ENCODE measurements around the gene PARD3B.

The PARD3B gene

GRCh38 chr2:205190528-205190927, 645.3 kb downstream of the PARD3B start:
- no peak for DNase-seq (ENCODE audit: low spot score)
- in situ Hi-C loops (cut with MboI; ENCODE audit: low sequenced_read_pairs, unreplicated experiment): no loop called here
- TF ChIP-seq, protein P1, sequence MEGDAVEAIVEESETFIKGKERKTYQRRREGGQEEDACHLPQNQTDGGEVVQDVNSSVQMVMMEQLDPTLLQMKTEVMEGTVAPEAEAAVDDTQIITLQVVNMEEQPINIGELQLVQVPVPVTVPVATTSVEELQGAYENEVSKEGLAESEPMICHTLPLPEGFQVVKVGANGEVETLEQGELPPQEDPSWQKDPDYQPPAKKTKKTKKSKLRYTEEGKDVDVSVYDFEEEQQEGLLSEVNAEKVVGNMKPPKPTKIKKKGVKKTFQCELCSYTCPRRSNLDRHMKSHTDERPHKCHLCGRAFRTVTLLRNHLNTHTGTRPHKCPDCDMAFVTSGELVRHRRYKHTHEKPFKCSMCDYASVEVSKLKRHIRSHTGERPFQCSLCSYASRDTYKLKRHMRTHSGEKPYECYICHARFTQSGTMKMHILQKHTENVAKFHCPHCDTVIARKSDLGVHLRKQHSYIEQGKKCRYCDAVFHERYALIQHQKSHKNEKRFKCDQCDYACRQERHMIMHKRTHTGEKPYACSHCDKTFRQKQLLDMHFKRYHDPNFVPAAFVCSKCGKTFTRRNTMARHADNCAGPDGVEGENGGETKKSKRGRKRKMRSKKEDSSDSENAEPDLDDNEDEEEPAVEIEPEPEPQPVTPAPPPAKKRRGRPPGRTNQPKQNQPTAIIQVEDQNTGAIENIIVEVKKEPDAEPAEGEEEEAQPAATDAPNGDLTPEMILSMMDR (IDR thresholded peaks at IDR 0.05; ENCODE audit: borderline replicate concordance, control extremely low read depth, extremely low read depth, insufficient read depth, missing control alignments): no peak

DNA sequence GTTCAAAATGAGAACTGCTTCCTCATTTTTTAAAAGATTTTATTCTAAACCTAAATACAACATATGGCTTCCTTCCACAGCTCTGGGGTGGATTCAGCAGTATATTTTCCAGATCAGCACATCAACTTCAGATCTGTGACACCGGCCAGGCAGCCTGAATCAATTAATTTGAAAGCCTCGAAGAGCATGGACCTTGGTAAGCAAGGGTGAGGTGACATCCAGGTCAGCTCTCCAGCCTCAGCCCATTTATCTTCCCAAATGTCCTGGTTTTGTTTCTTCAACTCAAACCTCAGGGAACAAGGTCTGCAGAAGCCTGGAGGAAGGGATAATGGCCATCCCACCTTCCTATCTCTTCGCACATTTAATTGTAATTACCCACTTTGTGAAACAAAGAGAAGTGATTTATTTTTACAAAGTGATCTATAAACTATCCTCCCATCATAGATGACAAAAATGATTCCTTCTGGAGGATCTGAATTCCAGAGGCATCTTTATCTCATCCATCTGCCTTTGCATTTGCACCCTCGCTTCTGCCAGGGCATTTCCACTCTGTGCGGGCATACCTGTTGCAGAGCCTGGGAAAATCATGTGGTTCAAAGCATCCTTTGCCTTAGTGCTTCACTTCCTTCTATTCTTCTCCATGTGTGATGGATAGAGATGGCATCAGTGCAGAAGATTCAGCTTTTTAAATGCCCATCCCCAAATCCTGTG, 648.0 kb downstream of the PARD3B start:
- no peak for DNase-seq (ENCODE audit: low spot score)
- in situ Hi-C loops (cut with MboI; ENCODE audit: low sequenced_read_pairs, unreplicated experiment): no loop called here
- TF ChIP-seq, protein P1 (IDR thresholded peaks at IDR 0.05; ENCODE audit: borderline replicate concordance, control extremely low read depth, extremely low read depth, insufficient read depth, missing control alignments): no peak

GRCh38 chr2:205193836-205194228, 648.6 kb downstream of the PARD3B start:
- TF ChIP-seq, protein P1 (IDR thresholded peaks at IDR 0.05; ENCODE audit: borderline replicate concordance, control extremely low read depth, extremely low read depth, insufficient read depth, missing control alignments): no peak
- in situ Hi-C loops (cut with MboI; ENCODE audit: low sequenced_read_pairs, unreplicated experiment): no loop called here
- DNase-seq (ENCODE audit: low spot score): no peak

DNA sequence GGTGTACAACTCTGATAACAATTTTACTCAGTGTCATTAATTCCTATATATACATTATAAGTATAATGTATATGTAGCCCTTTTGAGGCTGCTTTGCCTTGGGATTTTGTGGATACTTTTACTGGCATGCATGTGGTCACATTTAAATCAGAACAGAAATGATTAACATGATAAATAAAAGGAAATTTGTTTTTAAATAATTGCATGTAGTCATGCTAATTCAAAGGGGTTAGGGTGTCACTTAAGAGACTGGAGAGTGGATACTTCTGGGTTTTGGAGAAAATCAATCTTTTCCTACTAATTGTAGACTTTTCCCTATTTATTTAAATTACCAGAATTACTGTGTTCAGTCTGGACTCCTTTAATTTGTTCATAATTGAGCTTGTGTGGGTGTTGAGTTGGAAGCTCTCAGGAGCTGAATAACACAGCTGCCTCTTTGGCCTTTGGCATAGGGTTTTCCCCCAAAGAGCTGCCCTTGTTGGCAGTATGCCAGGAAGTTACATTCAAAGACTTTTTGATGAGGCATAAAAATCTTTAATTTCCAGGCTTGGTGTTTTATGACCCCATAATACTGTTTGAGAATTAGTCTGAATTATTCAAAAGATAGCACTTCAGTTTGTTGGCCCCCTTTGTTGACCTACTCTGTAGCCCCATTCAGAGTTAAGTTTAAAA, 652.3 kb downstream of the PARD3B start:
- in situ Hi-C loops (cut with MboI; ENCODE audit: low sequenced_read_pairs, unreplicated experiment): no loop called here
- no peak for DNase-seq (ENCODE audit: low spot score)

GRCh38 chr2:205198140-205198525, 652.9 kb downstream of the PARD3B start:
- TF ChIP-seq, protein P1 (IDR thresholded peaks at IDR 0.05; ENCODE audit: borderline replicate concordance, control extremely low read depth, extremely low read depth, insufficient read depth, missing control alignments): no peak
- in situ Hi-C loops (cut with MboI; ENCODE audit: low sequenced_read_pairs, unreplicated experiment): no loop called here
- no peak for DNase-seq (ENCODE audit: low spot score)

More for the DNA sequence above, 652.3 kb downstream of the PARD3B start:
- TF ChIP-seq, protein P1 (IDR thresholded peaks at IDR 0.05; ENCODE audit: borderline replicate concordance, control extremely low read depth, extremely low read depth, insufficient read depth, missing control alignments): no peak

DNA sequence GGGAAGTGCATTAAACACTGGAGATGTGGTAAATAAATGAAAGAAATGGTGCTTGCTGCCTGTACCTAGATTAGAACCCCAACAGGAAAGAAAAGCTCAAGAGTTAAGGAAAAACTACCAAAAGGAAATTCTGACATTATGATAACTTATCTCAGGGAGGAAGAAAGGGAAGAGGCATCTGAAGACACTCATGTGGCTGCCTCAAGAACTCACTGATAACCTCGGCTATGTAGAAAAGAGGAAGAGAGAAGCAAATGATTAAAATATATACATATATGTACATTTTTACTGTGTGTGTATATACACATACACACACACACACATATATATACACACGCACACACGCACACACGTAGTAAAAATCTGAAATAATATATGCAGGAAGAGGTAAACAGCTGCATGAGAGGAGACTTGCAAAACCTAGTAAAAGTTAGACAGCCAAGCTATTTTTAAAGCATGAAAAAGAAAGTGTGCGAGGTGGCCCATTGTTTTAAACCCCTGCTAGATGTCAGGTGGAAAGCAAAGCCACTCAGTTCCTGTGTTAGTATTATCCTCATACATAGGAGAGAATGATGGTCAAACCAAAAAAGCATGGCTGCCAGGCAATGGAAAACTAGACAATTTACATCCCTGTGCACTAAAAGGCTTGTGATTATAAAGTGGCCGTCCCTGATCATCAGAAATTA, 654.0 kb downstream of the PARD3B start:
- in situ Hi-C loops (cut with MboI; ENCODE audit: low sequenced_read_pairs, unreplicated experiment): no loop called here
- TF ChIP-seq, protein P1 (IDR thresholded peaks at IDR 0.05; ENCODE audit: borderline replicate concordance, control extremely low read depth, extremely low read depth, insufficient read depth, missing control alignments): no peak
- DNase-seq (ENCODE audit: low spot score): no peak

All from GM13976 (cell line).